ENCODE results near the gene SERPINB7. TPM values are rescaled to one million over a fixed set of nuclear protein-coding genes. Genes with fewer than 3 reads are reported as not detected.
A peak's percentile ranks its signal among the peaks of the same experiment; 100 is the strongest.
"Not testable (repeated sequence)": the region's sequence is repeated elsewhere in the genome, so short reads cannot be mapped to it uniquely, and the experiment has no call there.

The SERPINB7 gene
- total RNA-seq (2014; rRNA removed; shearing (Covaris generic); ENCODE audit: low replicate concordance): 3.4 and 9.3 TPM in 2 replicates

- no peak for DNase-seq (ENCODE audit: low read depth)
- in situ Hi-C loops (cut with HindIII; ENCODE audit: low pct_unique_long_range_greater_than_20kb, low sequenced_read_pairs): no loop called here
These were observed at the start of gene SERPINB7 for GRCh38 chr18:63775166-63775730. Gene SERPINB7 (plus strand): TSS chr18:63775418. CDS start chr18:63782373, 6,955 bp downstream.

- no peak for DNase-seq (ENCODE audit: low read depth)
- in situ Hi-C loops (cut with HindIII; ENCODE audit: low pct_unique_long_range_greater_than_20kb, low sequenced_read_pairs): no loop called here
These were observed 49.3 kb upstream of the SERPINB7 start for GRCh38 chr18:63725682-63726480.

- no peak for DNase-seq (ENCODE audit: low read depth)
- in situ Hi-C loops (cut with HindIII; ENCODE audit: low pct_unique_long_range_greater_than_20kb, low sequenced_read_pairs): no loop called here
These were observed 44.4 kb upstream of the SERPINB7 start for GRCh38 chr18:63730773-63731172.

GRCh38 chr18:63731215-63731614 lies 44.0 kb upstream of the SERPINB7 start:
- in situ Hi-C loops (cut with HindIII; ENCODE audit: low pct_unique_long_range_greater_than_20kb, low sequenced_read_pairs): no loop called here
- no peak for DNase-seq (ENCODE audit: low read depth)

- DNase-seq (ENCODE audit: low read depth): peak; percentile 77
- in situ Hi-C loops (cut with HindIII; ENCODE audit: low pct_unique_long_range_greater_than_20kb, low sequenced_read_pairs): no loop called here
These were observed 38.3 kb upstream of the SERPINB7 start for GRCh38 chr18:63736876-63737275.

- DNase-seq (ENCODE audit: low read depth): no peak
- in situ Hi-C loops (cut with HindIII; ENCODE audit: low pct_unique_long_range_greater_than_20kb, low sequenced_read_pairs): no loop called here
These were observed 33.4 kb upstream of the SERPINB7 start for GRCh38 chr18:63741769-63742168.

- in situ Hi-C loops (cut with HindIII; ENCODE audit: low pct_unique_long_range_greater_than_20kb, low sequenced_read_pairs): no loop called here
- no peak for DNase-seq (ENCODE audit: low read depth)
These were observed 28.2 kb upstream of the SERPINB7 start for GRCh38 chr18:63747006-63747405.

- in situ Hi-C loops (cut with HindIII; ENCODE audit: low pct_unique_long_range_greater_than_20kb, low sequenced_read_pairs): no loop called here
- no peak for DNase-seq (ENCODE audit: low read depth)
These were observed 25.7 kb upstream of the SERPINB7 start for GRCh38 chr18:63749489-63749888.

- no peak for DNase-seq (ENCODE audit: low read depth)
- in situ Hi-C loops (cut with HindIII; ENCODE audit: low pct_unique_long_range_greater_than_20kb, low sequenced_read_pairs): no loop called here
These were observed 22.6 kb upstream of the SERPINB7 start for GRCh38 chr18:63752636-63753035.

- no peak for DNase-seq (ENCODE audit: low read depth)
- in situ Hi-C loops (cut with HindIII; ENCODE audit: low pct_unique_long_range_greater_than_20kb, low sequenced_read_pairs): no loop called here
These were observed 21.5 kb upstream of the SERPINB7 start for GRCh38 chr18:63753676-63754075.

GRCh38 chr18:63757541-63757940 lies 17.7 kb upstream of the SERPINB7 start:
- in situ Hi-C loops (cut with HindIII; ENCODE audit: low pct_unique_long_range_greater_than_20kb, low sequenced_read_pairs): no loop called here
- no peak for DNase-seq (ENCODE audit: low read depth)

GRCh38 chr18:63758615-63759240 lies 16.5 kb upstream of the SERPINB7 start:
- DNase-seq (ENCODE audit: low read depth): peak; percentile 31

GRCh38 chr18:63759786-63760185 lies 15.4 kb upstream of the SERPINB7 start:
- in situ Hi-C loops (cut with HindIII; ENCODE audit: low pct_unique_long_range_greater_than_20kb, low sequenced_read_pairs); DNase-seq (ENCODE audit: low read depth): not testable (repeated sequence)

More at GRCh38 chr18:63758615-63759240, 16.5 kb upstream of the SERPINB7 start:
- in situ Hi-C loops (cut with HindIII; ENCODE audit: low pct_unique_long_range_greater_than_20kb, low sequenced_read_pairs): no loop called here

- no peak for DNase-seq (ENCODE audit: low read depth)
- in situ Hi-C loops (cut with HindIII; ENCODE audit: low pct_unique_long_range_greater_than_20kb, low sequenced_read_pairs): no loop called here
These were observed 12.7 kb upstream of the SERPINB7 start for GRCh38 chr18:63762518-63762917.

GRCh38 chr18:63763831-63764600 lies 11.2 kb upstream of the SERPINB7 start:
- no peak for DNase-seq (ENCODE audit: low read depth)
- in situ Hi-C loops (cut with HindIII; ENCODE audit: low pct_unique_long_range_greater_than_20kb, low sequenced_read_pairs): no loop called here

- in situ Hi-C loops (cut with HindIII; ENCODE audit: low pct_unique_long_range_greater_than_20kb, low sequenced_read_pairs): no loop called here
These were observed 9.4 kb upstream of the SERPINB7 start for GRCh38 chr18:63765837-63766236.

GRCh38 chr18:63773551-63773950 lies 1.7 kb upstream of the SERPINB7 start:
- DNase-seq (ENCODE audit: low read depth): peak; percentile 16
- in situ Hi-C loops (cut with HindIII; ENCODE audit: low pct_unique_long_range_greater_than_20kb, low sequenced_read_pairs): no loop called here

More at GRCh38 chr18:63765837-63766236, 9.4 kb upstream of the SERPINB7 start:
- DNase-seq (ENCODE audit: low read depth): no peak

GRCh38 chr18:63774511-63774910 lies 707 bp upstream of the SERPINB7 start:
- DNase-seq (ENCODE audit: low read depth): no peak
- in situ Hi-C loops (cut with HindIII; ENCODE audit: low pct_unique_long_range_greater_than_20kb, low sequenced_read_pairs): no loop called here

Data from Caki2 (cell line).